GM12892 (cell line): ENCODE data around the gene FIBCD1.

Experiments used
- POLR2A ChIP-seq: IDR thresholded peaks from 2 replicates; pipeline ENCODE4 v1.6.1; 2011; ENCODE audit warnings: low read depth, low read length, control low read depth
- POLR2AphosphoS5 ChIP-seq: IDR thresholded peaks from 2 replicates; pipeline ENCODE4 v1.6.1; 2011; ENCODE audit warnings: low read depth, low read length, control low read depth

DNA sequence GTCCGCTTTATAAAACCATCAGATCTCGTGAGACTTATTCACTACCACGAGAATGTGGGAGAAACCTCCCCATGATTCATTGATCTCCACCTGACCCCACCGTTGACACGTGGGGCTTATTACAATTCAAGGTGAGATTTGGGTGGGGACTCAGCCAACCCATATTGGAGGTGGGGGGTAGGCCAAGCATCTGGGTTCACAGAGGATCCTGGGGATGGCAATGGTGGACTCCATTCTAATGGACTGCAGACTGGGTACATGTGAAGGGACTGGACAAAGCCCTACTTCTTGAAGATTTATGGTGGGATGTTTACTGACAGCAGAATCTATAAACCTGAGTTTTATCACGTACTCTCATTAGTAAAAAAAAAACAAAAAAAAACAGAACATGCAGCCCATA lies 57.5 kb downstream of the FIBCD1 start:
- TF ChIP-seq POLR2AphosphoS5 (no peak), POLR2A (no peak)
